ENCODE measurements around the gene SUPT3H.
"Not testable (repeated sequence)": the region's sequence is repeated elsewhere in the genome, so short reads cannot be mapped to it uniquely, and the experiment has no call there.

SUPT3H gene

DNA sequence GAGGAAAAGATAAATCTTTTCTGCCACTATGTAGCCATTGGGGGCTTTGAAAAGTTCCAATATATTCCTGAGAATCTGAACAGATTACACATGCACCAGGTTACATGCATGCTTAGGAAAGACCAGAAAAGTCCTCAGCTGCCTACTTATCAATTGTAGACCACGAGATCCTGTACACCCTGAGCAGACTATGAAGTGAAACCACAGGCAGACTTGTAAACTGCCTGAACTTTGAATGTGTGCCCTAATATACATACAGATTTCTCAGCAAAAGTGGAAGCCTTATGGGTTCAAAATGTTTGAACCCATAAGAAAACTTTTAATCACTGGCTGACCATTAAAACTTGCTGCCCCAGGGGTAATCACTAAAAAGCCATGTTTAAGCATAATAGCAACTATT is 323.1 kb downstream of the SUPT3H start:
- DNase-seq (ENCODE audit: low spot score), result no peak

DNA sequence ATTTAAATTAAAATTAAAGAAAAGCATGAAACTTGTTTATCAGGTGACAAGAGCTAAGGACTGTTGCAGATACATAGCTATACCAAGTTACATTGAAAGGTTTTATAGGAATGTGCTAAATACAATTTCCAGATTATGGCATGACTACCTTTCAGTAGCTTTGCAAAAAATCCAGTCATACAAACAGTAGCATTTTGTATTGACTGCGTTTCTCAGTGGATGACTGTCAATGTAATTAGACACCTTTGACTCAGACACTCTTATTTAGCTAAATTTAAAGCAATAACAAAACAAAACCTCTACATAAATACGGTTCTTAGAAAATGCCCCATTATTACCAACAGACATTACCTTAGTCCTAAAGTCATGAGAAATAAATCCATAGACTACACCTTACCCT is 325.4 kb downstream of the SUPT3H start:
- no peak for DNase-seq (ENCODE audit: low spot score)

DNA sequence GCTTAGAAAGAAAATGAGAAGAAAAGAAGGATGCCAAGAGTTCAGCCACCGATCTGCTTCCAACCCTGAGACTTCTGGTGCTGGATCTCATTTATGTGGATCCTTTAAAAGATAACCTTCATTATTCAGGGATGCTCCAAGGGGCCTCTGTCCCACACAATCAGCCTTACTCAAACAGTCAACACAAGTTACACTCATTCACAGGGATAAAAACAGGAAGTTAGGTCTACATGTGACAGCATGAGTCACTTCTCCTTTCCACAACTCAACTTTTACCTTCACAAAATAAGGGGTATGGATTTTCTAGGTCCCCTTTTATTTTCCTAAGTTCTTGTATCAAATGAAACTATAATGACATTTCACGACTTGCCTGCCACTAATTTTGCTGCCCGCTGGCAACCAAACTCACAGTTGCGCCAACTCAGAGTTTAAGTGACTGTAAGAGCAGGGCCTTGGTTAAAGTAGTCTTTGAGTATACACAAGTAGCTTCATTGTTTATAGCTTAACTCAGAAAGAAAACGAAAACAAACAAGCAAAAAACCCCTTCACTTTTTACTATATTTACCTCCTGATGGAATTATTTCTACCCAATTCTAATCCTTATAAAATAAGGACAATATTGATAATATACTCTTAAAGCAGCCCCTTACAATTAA is 328.4 kb downstream of the SUPT3H start:
- DNase-seq (ENCODE audit: low spot score), result no peak

DNA sequence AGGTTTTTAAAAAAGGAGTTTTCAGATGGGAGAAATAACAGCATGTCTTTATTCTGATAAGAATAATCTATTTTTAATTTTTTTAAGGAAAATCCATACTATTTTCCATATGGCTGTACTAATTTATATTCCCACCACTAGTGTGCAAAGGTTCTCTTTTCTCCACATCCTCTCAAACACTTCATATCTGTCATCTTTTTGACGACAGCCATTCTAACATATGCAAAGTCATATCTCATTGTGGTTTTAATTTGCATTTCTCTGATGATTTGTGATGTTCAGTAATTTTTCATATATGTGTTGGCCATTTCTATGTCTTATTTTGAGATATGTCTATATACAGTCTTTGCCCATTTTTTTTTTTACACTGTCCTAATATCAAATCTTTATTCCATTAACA is 330.2 kb downstream of the SUPT3H start:
- DNase-seq (ENCODE audit: low spot score), result no peak

DNA sequence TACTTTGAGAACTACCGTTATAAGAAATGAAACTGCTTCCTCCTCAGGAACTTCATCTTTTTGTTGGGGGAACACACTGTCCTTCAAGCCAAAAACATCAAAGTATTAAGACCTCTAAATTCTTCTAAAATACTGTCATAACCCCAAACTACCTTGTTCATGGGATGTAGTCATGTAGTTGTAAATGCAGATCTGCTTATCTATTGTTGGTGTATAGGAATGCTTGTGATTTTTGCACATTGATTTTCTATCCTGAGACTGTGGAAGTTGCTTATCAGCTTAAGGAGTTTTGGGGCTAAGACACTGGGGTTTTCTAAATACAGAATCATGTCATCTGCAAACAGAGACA is 332.5 kb downstream of the SUPT3H start:
- no peak for DNase-seq (ENCODE audit: low spot score)

DNA sequence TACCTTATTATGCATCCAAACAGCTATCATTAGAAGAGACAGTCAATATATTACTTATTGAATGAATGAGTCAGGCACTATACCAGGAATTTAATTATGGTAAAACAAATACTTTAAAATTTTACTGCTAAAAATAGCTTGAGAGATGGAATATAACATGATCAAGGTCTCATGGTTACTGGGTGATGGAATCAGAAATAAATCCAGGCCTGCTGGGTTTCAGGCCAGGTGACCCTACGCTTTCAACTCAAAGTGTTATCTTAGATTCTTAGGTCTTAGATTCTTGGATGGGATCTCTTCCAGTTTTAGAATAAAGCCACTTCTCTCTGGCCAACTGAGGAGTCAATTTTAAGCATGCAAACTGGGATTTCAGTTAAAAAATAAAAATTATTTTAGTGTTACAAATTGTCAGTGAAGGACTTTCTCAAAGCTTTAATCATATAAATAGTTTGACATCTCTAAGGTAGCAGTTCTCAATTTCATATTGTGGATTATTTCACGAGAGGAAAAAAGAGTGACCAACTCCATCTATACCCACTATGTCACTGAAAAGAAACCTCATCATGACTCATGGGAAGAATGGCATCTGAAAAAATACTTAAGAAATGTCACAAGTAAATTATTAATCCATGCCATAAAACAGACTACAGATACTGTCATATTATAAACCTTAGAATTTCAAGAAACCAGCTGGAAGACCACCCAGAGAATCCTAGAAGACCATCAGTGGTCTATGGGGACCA is 333.1 kb downstream of the SUPT3H start:
- no peak for DNase-seq (ENCODE audit: low spot score)

DNA sequence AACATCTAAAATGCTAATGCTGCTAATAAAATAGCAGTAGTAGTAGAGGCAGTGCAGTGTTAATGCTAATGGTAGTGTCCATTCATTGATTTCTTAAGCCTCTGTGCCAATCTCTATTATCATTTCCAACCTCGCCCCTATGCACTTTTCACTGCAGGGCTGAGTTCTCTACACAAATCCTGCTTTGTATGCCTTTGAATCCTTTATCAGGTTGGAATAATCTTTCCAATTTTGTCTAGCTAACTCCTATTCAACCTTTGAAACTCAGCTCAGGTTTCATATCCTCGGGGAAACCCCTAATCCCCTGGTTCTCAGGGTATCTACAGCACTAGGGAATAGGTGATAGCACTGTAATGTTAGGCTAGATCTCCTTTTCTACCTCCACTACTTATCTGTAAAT is 333.6 kb downstream of the SUPT3H start:
- no peak for DNase-seq (ENCODE audit: low spot score)

DNA sequence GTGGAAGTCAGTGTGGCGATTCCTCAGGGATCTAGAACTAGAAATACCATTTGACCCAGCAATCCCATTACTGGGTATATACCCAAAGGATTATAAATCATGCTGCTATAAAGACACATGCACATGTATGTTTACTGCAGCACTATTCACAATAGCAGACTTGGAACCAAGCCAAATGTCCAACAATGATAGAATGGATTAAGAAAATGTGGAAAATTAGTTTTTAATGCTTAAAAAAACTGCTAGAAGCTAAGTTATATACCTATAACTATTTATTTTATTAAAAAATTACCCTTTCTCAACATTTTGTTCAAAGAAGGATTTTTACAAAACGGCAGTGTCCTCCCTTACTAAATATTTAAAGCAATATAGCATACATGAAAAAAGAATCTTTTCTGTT is 335.1 kb downstream of the SUPT3H start:
- DNase-seq (ENCODE audit: low spot score), result not testable (repeated sequence)

DNA sequence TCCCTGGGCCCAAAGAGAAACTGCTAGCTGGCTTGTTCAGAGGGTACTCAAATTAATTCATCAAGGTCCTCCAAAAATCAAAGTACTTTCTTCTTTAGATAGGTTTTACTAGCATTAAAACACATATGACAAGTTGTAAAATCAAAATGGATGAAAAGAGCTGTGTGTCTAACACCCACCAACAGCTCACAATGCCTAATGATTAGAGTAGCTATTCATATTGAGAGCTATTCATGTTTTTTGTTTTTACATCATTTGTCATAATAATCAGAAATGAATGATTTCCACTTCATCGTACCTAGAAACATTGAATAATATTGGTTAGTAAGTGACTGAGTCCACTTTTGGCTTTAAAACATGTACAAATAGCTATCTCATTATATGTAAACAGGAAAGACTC is 339.5 kb downstream of the SUPT3H start:
- DNase-seq (ENCODE audit: low spot score), result no peak

DNA sequence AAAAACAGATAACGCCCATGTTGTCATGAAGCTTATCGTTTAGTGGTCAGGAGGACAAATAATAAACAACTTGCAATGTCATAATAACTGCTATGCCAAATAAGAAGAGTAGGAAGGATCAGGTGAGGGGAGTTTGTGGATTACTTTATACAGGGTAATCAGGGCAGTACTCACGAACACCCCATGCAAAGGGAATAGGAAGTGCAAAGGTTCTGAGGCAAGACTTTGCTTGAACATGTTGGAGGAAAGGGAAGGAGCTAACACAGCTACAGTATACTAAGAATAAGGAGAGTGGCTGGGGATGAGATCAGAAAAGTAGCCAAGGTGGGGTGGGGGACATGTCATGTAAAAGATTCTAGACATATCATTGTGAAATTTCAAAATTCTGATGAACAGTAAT is 341.6 kb downstream of the SUPT3H start:
- no peak for DNase-seq (ENCODE audit: low spot score)

DNA sequence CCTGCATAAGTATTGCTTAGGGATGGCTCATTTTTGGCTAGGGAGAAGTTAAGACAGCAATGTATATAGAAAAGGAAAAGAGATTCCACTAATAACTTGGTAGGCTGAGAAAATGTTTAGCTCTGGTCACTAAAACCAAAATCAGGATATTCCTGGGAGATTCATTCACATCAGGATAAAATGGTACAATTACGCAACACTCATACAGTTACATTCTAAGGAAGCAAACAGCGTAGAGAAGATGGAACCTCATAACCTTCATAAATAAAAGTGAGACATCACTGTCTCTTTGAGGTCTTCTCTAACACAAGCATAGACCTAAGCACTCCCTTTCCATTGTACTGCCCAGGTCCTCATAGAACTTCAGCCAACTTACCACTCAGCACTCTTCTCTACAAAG is 345.3 kb downstream of the SUPT3H start:
- DNase-seq (ENCODE audit: low spot score), result no peak

DNA sequence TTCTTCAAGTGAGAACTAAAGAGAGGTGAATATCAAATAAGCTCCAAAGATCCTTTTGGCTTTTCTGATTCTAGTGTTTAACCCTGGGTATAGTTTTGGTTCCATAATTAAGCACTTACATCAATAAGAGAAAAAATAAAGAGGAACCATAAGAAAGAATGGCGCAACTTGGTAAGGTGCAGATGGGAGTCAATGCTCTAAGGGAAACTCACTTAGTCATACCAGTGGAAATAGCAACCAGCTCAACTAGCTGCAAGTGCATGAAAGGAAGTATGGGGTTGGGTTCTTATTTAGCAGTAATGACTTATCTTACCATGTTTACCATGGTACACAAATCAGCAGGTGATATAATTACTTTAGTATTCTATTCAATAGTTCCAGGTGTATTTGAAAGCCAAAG is 346.1 kb downstream of the SUPT3H start:
- no peak for DNase-seq (ENCODE audit: low spot score)

DNA sequence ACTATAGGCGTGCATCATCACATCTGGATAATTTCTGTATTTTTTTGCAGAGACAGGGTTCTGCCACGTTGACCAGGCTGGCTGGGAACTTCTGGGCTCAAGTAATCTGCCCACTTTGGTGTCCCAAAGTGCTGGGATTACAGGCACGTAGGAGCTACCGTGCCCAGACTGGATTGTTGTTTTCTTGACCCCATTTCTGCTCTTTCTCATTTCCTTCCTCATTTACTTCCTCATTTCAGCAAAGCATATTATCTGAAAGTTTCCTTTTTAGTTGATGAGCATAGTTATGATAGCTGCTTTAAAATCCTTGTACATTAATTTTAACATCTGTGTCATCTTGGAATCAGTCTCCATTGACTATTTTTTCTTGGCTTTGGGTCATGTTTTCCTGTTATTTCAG is 350.6 kb downstream of the SUPT3H start:
- no peak for DNase-seq (ENCODE audit: low spot score)

DNA sequence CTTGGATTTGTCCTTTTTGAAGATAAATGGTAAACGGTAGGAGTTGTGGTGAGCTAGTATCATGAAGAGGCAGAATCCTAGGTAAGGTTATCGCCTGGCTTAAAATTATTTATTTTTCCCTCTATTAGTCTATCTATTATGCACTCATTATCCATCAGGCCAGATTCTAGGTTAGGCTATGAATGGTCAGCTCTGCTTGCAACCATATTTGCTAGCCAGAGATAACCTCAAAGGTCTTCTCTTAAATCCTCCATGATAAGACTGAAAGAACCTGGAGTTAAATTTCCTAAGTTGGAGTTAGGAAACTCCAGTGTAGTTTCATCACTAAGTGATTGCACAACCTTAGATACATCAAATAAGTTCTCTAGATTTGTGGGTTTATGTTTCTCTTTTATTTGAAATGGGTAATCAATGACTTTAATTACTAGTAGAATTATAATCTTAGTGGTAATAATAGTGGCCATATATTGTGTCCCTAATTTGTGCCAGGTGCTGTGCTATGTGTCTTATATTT is 351.7 kb downstream of the SUPT3H start:
- DNase-seq (ENCODE audit: low spot score), result no peak

DNA sequence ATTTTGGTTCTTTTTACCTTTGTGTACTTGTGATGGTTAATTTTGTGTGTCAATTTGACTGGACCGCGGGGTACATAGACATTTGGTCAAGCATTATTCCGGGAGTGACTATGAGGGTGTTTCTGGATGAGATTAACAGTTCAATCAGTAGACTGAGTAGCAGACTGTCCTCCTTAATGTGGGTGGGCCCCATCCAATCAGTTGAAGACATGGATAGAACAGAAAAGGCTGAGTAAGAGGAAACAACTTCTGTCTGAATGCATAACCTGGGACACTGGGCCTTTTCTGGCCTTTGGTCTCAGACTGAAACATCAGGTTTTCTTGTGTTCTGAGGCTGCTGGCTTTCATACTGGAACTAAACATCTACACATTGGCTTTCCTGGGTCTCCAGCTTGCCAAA is 353.1 kb downstream of the SUPT3H start:
- DNase-seq (ENCODE audit: low spot score), result no peak

DNA sequence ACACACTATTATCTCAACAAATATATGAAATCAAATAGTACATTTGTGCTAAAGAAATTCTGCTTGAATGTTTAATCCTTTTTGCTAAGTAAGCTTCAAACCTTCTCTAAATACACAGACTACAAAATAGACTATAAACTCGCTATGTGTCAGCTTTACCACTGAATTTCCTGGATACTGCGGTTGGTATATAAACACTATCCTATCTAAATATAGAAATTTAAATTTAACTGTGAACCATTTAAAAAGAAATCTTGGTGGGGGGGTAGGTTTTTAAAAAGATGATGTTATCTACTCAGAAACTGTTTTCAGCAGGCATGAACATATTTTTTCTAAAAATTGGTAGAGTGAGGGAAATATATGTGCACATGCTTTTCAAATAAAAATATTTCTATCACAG is 356.1 kb downstream of the SUPT3H start:
- DNase-seq (ENCODE audit: low spot score), result peak; percentile 5

DNA sequence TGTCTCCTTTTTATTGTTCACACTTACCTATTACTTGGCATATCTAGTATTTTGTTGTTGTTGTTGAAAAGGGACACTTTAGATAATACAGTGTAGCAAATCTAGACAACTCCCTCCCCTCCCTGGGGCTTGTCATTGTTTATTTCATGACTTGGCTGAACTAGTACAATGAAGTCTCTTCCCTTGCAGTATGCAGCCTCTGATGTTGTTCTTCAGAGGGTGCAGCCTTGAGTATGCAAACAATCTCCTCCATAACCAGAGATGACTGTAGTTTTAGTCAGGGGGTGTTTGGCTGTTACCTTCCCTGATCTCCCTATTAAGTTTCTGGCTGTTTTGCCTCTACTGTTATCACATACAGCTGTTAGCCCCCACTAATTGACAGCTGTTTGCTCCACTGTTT is 365.0 kb downstream of the SUPT3H start:
- DNase-seq (ENCODE audit: low spot score), result no peak

DNA sequence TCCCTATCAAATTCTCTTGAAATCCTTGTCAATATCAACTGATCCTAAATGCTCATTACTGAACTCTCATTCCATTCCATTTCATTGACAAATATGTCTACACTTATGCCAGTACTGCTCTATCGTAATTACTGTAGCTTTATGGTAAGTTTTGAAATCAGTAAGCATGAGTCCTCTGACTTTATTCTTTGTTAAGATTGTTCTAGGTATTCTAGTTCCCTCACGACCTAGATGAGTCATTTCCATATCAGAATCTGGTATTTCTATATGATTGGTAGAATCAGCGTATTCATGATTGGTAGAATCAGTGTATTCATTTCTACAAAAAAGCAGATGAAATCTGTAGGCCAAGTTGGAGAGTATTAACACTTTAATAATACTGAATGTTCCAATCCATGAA is 368.2 kb downstream of the SUPT3H start:
- no peak for DNase-seq (ENCODE audit: low spot score)

DNA sequence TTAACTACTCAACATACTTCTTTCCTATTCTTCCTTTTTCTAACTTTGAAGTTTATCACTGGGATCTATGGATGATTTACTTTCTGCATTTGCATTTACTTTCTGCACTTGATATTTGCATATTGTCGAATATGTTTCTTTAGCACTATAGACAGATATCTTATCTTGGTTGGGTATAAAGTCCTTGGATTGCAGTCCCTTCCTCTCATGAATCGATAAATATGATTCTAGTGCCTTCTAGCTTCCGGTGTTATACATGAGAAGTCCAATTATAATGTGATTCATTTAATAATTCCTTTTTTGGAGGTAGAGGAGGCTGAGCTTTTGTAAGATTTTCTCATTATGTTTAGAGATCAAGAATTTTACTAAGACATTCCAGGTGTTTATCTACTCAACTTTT is 370.8 kb downstream of the SUPT3H start:
- DNase-seq (ENCODE audit: low spot score), result no peak

DNA sequence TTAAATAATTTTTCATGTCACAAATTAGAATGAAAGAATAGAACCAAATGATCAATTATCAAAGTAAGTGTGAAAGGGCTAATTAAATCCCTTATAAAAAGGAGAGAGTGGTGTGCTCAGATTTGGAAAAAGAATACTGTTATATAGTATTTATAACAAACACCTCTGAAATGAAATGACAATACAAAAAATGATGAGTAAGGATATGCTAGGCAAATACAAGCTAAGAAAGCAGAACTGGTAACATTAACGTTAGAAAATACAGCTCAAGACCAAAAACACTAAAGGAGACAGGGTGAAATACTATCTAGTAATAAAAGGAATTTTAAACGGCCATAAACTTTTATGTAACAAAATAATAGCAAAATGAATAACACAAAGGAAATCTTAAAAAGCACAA is 373.8 kb downstream of the SUPT3H start:
- DNase-seq (ENCODE audit: low spot score), result no peak

DNA sequence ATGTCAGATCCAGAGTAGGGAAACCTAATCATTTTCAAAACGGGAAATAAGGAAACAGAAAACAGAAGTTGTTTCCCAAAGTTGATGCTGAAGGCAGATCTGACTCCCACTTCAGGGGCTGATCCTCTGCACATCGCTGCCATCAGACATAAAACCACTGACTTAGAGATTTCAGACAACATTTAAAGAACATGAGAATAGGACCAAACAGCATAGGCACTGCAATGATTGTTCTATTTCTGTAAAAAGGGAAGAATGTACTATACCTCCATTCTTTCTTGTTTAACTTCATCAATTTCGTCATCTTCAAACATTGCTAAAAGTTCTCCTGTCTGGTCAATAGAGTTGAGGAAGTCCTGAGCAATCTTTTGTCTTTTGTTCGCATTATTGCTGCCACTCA is 374.3 kb downstream of the SUPT3H start:
- no peak for DNase-seq (ENCODE audit: low spot score)

DNA sequence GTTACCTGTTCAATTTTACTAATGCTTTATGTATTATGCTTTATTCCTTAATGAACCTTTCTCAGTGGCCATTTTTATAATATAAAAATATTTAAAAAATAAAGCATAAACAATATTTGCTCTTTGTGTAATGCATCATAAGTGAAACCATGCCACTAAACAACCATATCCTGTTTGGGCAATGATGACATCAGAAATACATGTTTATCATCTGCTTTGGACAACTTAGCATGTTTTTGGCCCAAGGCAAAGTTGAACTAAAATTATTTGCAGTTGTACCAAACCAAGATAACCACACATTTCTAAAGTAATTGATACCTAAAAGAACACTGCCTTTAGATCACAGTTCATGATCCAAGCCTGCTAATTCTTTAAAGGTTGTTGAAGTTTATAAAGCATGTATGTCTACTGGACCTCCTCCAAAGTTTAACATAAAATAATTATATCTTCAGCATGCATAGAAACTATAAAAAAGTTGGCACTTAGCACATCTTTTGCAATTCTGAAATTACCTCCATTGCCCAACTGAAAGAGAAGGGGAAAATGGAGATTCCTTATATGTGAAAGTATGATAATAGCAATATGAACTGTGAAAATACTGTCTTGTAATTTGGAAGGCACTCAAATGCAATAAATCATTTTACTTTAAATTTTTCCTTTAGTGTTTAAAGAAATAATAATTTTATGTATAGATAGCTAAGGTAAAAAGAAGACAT is 375.2 kb downstream of the SUPT3H start:
- DNase-seq (ENCODE audit: low spot score), result no peak

DNA sequence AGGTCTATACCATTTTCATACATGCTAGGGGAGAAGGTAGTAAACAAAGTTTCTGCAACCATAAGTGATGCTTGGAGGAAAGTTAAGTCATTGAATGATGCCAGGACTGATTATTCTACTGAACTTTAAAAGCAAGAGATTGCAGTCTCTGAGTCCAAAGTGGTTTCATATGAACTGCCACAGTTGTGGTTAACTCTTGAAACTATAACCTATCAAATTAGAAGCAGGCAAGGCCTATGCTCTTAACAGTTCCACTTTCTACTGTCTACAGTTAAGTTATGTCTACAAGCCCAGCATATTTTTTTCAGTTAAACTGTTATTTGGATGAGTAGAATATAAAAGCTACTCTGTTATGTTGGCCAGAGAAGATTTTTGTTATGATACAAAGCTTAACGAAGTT is 376.1 kb downstream of the SUPT3H start:
- DNase-seq (ENCODE audit: low spot score), result no peak

Data from hepatic stellate cell (primary cell).